Measurements from ENCODE around the gene OR6V1.

OR6V1 gene

GRCh38 chr7:143012001-143012400, 40.1 kb upstream of the OR6V1 start:
- Histone ChIP-seq H3K27me3 (replicated peaks; ENCODE audit: control insufficient read depth, insufficient read depth, low read length) (no peaks in the 10 kb centered on the region), H3K36me3 (ENCODE audit: control insufficient read depth, insufficient read depth, low read length) (no peaks in the 10 kb centered on the region), H3K4me3 (replicated peaks; ENCODE audit: low read depth, low read length) (no peak overlapping the region)
- no peak for TF ChIP-seq CTCF (IDR thresholded peaks at IDR 0.05; ENCODE audit: insufficient read depth, low read length, poor library complexity, severe bottlenecking)
- no peak for DNase-seq (ENCODE audit: extremely low read depth, insufficient read length)

- Histone ChIP-seq H3K27me3 (replicated peaks; ENCODE audit: control insufficient read depth, insufficient read depth, low read length) (no peaks in the 10 kb centered on the region), H3K36me3 (ENCODE audit: control insufficient read depth, insufficient read depth, low read length) (no peaks in the 10 kb centered on the region), H3K4me3 (replicated peaks; ENCODE audit: low read depth, low read length) (no peak overlapping the region)
- TF ChIP-seq CTCF (IDR thresholded peaks at IDR 0.05; ENCODE audit: insufficient read depth, low read length, poor library complexity, severe bottlenecking) = no peak
- DNase-seq (ENCODE audit: extremely low read depth, insufficient read length) = no peak
These were observed 39.7 kb upstream of the OR6V1 start for GRCh38 chr7:143012409-143012808.

- Histone ChIP-seq H3K27me3 (replicated peaks; ENCODE audit: control insufficient read depth, insufficient read depth, low read length) (no peaks in the 10 kb centered on the region), H3K4me3 (replicated peaks; ENCODE audit: low read depth, low read length) (no peak overlapping the region), H3K36me3 (ENCODE audit: control insufficient read depth, insufficient read depth, low read length) (no peaks in the 10 kb centered on the region)
- TF ChIP-seq CTCF (IDR thresholded peaks at IDR 0.05; ENCODE audit: insufficient read depth, low read length, poor library complexity, severe bottlenecking) = no peak
- DNase-seq (ENCODE audit: extremely low read depth, insufficient read length) = no peak
These were observed 38.7 kb upstream of the OR6V1 start for GRCh38 chr7:143013473-143013872.

GRCh38 chr7:143013893-143014292, 38.2 kb upstream of the OR6V1 start:
- Histone ChIP-seq H3K27me3 (replicated peaks; ENCODE audit: control insufficient read depth, insufficient read depth, low read length) (no peaks in the 10 kb centered on the region), H3K4me3 (replicated peaks; ENCODE audit: low read depth, low read length) (no peak overlapping the region), H3K36me3 (ENCODE audit: control insufficient read depth, insufficient read depth, low read length) (no peaks in the 10 kb centered on the region)
- TF ChIP-seq CTCF (IDR thresholded peaks at IDR 0.05; ENCODE audit: insufficient read depth, low read length, poor library complexity, severe bottlenecking) = no peak
- DNase-seq (ENCODE audit: extremely low read depth, insufficient read length) = no peak

- no peak overlapping the region for H3K4me3 ChIP-seq (replicated peaks; ENCODE audit: low read depth, low read length)
- DNase-seq (ENCODE audit: extremely low read depth, insufficient read length) = no peak
- no peak for TF ChIP-seq CTCF (IDR thresholded peaks at IDR 0.05; ENCODE audit: insufficient read depth, low read length, poor library complexity, severe bottlenecking)
- no peaks in the 10 kb centered on the region for H3K27me3 ChIP-seq (replicated peaks; ENCODE audit: control insufficient read depth, insufficient read depth, low read length)
- no peaks in the 10 kb centered on the region for H3K36me3 ChIP-seq (ENCODE audit: control insufficient read depth, insufficient read depth, low read length)
These were observed 37.1 kb upstream of the OR6V1 start for GRCh38 chr7:143015084-143015483.

GRCh38 chr7:143015926-143016490, 36.1 kb upstream of the OR6V1 start:
- Histone ChIP-seq H3K27me3 (replicated peaks; ENCODE audit: control insufficient read depth, insufficient read depth, low read length) (no peaks in the 10 kb centered on the region), H3K4me3 (replicated peaks; ENCODE audit: low read depth, low read length) (no peak overlapping the region), H3K36me3 (ENCODE audit: control insufficient read depth, insufficient read depth, low read length) (no peaks in the 10 kb centered on the region)
- no peak for TF ChIP-seq CTCF (IDR thresholded peaks at IDR 0.05; ENCODE audit: insufficient read depth, low read length, poor library complexity, severe bottlenecking)
- DNase-seq (ENCODE audit: extremely low read depth, insufficient read length) = no peak
